ENCODE measurements around the gene RGS10. TPM values are rescaled to one million over a fixed set of nuclear protein-coding genes. Genes with fewer than 3 reads are reported as not detected.

RGS10 gene
- total RNA-seq, 4 donors from 2014 or later: 3.0 to 64.2 (median 12.0) TPM

GRCh38 chr10:119524720-119525070 lies 17.8 kb downstream of the RGS10 start:
- Histone ChIP-seq H3K4me1 (no peaks in the 10 kb centered on the region), H3K4me3 (no peak overlapping the region), H3K36me3 (no peaks in the 10 kb centered on the region), H3K27ac (no peak overlapping the region), H3K9me3 (no peaks in the 10 kb centered on the region), H3K27me3 (no peaks in the 10 kb centered on the region)
- DNase-seq: no peak
- in situ Hi-C loops (cut with MboI; ENCODE audit: low sequenced_read_pairs in 4 of 4): no loop called here
- no peak for ATAC-seq
- intact Hi-C loops (cut with DNase I; ENCODE audit: low total_unique reads): no loop called here
- TF ChIP-seq POLR2A (IDR thresholded peaks at IDR 0.05): no peak
- no peak for TF ChIP-seq CTCF (IDR thresholded peaks at IDR 0.05 in 4 of 5, conservative IDR thresholded peaks at IDR 0.05 in 1 of 5)

GRCh38 chr10:119523895-119524719 lies 18.4 kb downstream of the RGS10 start:
- TF ChIP-seq CTCF (IDR thresholded peaks at IDR 0.05 in 4 of 5, conservative IDR thresholded peaks at IDR 0.05 in 1 of 5) (no peak), POLR2A (IDR thresholded peaks at IDR 0.05) (no peak)
- ATAC-seq (no peak), DNase-seq (no peak)
- Histone ChIP-seq H3K9me3 (no peaks in the 10 kb centered on the region), H3K27me3 (no peaks in the 10 kb centered on the region), H3K4me1 (no peaks in the 10 kb centered on the region), H3K4me3 (no peak overlapping the region), H3K27ac (no peak overlapping the region), H3K36me3 (no peaks in the 10 kb centered on the region)
- in situ Hi-C loops (cut with MboI; ENCODE audit: low sequenced_read_pairs in 4 of 4) (no loop called here), intact Hi-C loops (cut with DNase I; ENCODE audit: low total_unique reads) (no loop called here)

- in situ Hi-C loops (cut with MboI; ENCODE audit: low sequenced_read_pairs in 4 of 4) (no loop called here), intact Hi-C loops (cut with DNase I; ENCODE audit: low total_unique reads) (no loop called here)
- H3K36me3 ChIP-seq: no peaks in the 10 kb centered on the region
- no peaks in the 10 kb centered on the region for H3K9me3 ChIP-seq
- TF ChIP-seq POLR2A (IDR thresholded peaks at IDR 0.05) (no peak), CTCF (IDR thresholded peaks at IDR 0.05 in 4 of 5, conservative IDR thresholded peaks at IDR 0.05 in 1 of 5) (no peak)
- DNase-seq (no peak), ATAC-seq (no peak)
- no peak overlapping the region for H3K4me3 ChIP-seq
- H3K27me3 ChIP-seq: no peaks in the 10 kb centered on the region
- H3K27ac ChIP-seq: no peak overlapping the region
- H3K4me1 ChIP-seq: no peaks in the 10 kb centered on the region
These were observed 19.6 kb downstream of the RGS10 start for GRCh38 chr10:119522747-119523426.

- Histone ChIP-seq H3K9me3 (no peaks in the 10 kb centered on the region), H3K36me3 (no peaks in the 10 kb centered on the region), H3K27me3 (no peaks in the 10 kb centered on the region), H3K4me3 (no peak overlapping the region), H3K27ac (no peak overlapping the region), H3K4me1 (no peaks in the 10 kb centered on the region)
- ATAC-seq (peak; percentile 63 to 64), DNase-seq (no peak)
- in situ Hi-C loops (cut with MboI; ENCODE audit: low sequenced_read_pairs in 4 of 4) (no loop called here), intact Hi-C loops (cut with DNase I; ENCODE audit: low total_unique reads) (no loop called here)
- TF ChIP-seq POLR2A (IDR thresholded peaks at IDR 0.05): no peak
- no peak for TF ChIP-seq CTCF (IDR thresholded peaks at IDR 0.05 in 4 of 5, conservative IDR thresholded peaks at IDR 0.05 in 1 of 5)
These were observed 20.9 kb downstream of the RGS10 start for GRCh38 chr10:119521443-119522204.
